K562 (cell line): ENCODE measurements around the gene CDT1. TPM values are rescaled to one million over a fixed set of nuclear protein-coding genes. Genes with fewer than 3 reads are reported as not detected.

Source experiments
- ELF4 ChIP-seq: fragments of 450-650 bp; formaldehyde crosslinking; IDR thresholded peaks from 2 replicates; pipeline ENCODE4 v1.4.0; 2022; ENCODE audit warnings: missing genetic modification characterization
- RAD51 ChIP-seq: fragments of 450-650 bp; IDR thresholded peaks from 2 replicates; pipeline ENCODE4 v1.7.1; 2016; ENCODE audit warnings: low read depth, mild to moderate bottlenecking, borderline replicate concordance
- RBM25 ChIP-seq: fragments of 200-400 bp; formaldehyde crosslinking; IDR thresholded peaks from 2 replicates; pipeline ENCODE4 v1.6.1; 2018; ENCODE audit warnings: low read length, low read depth, moderate library complexity; ENCODE audit not compliant: severe bottlenecking
- TRIM28 ChIP-seq: fragments of 450-650 bp; IDR thresholded peaks from 2 replicates; pipeline ENCODE4 v1.6.1; 2017
- WHSC1 ChIP-seq: IDR thresholded peaks from one replicate; pipeline ENCODE4 v1.6.1; 2012; ENCODE audit warnings: low read length, control low read depth, inconsistent platforms
- ZNF76 ChIP-seq: fragments of 250-450 bp; sonication (Bioruptor Pico); IDR thresholded peaks from 2 replicates; pipeline ENCODE4 v1.4.0; 2020; ENCODE audit warnings: mild to moderate bottlenecking, moderate library complexity, borderline replicate concordance
- polyA plus RNA-seq, 8 experiments: library from polyadenylated mRNA; depleted of rRNA in 4 of 8; stranded (reverse) in 5 of 8; unstranded in 3 of 8; fragments of >200 nt; fragmentation: Nextera tagmentation in 2 of 8; fragmentation: Illumina TruSeq in 1 of 8; extraction: Ambion mirVana in 2 of 8; extraction: Trizol in 1 of 8; gene quantifications; 2 replicates each; pipeline versions ENCODE4 v1.2.1 to v1.2.3, GENCODE V29; 2011 to 2014; ENCODE audit warnings: inconsistent platforms in 1 of 8, missing spikeins in 1 of 8
- total RNA-seq, 7 experiments: library from RNA; depleted of rRNA in 6 of 7; stranded (reverse); fragments of >200 nt in 6 of 7; fragmentation: Illumina TruSeq in 2 of 7; extraction: Trizol in 2 of 7; gene quantifications; 2 replicates each; pipeline versions ENCODE4 v1.2.1 to v1.2.3, GENCODE V29; 2011 to 2021; ENCODE audit warnings: low replicate concordance in 1 of 7
- TF ChIP-seq, protein P1 (sequence below): fragments of 450-650 bp; IDR thresholded peaks from 2 replicates; pipeline ENCODE4 v1.6.1; 2016; ENCODE audit warnings: mild to moderate bottlenecking, moderate library complexity
- TF ChIP-seq, protein P2 (sequence below): fragments of 250-450 bp; sonication (Bioruptor Pico); IDR thresholded peaks from 2 replicates; pipeline ENCODE4 v1.9.0; 2021; ENCODE audit warnings: mild to moderate bottlenecking, inconsistent platforms
- TF ChIP-seq, protein P3 (sequence below): sonication (generic); formaldehyde crosslinking; IDR thresholded peaks from 2 replicates; pipeline ENCODE4 v1.8.0; 2022; ENCODE audit warnings: mild to moderate bottlenecking, missing genetic modification reagents
- TF ChIP-seq, protein P4 (sequence below): sonication (generic); formaldehyde crosslinking; IDR thresholded peaks from 2 replicates; pipeline ENCODE4 v1.8.1; 2023; ENCODE audit warnings: mild to moderate bottlenecking, missing genetic modification reagents

The CDT1 gene
- total and polyA plus RNA-seq, 9 of the 15 experiments (the other 6 are each of a cell fraction or from before 2014, with no cell fraction given) = 0.92 to 178 (median 14.2) TPM

DNA sequence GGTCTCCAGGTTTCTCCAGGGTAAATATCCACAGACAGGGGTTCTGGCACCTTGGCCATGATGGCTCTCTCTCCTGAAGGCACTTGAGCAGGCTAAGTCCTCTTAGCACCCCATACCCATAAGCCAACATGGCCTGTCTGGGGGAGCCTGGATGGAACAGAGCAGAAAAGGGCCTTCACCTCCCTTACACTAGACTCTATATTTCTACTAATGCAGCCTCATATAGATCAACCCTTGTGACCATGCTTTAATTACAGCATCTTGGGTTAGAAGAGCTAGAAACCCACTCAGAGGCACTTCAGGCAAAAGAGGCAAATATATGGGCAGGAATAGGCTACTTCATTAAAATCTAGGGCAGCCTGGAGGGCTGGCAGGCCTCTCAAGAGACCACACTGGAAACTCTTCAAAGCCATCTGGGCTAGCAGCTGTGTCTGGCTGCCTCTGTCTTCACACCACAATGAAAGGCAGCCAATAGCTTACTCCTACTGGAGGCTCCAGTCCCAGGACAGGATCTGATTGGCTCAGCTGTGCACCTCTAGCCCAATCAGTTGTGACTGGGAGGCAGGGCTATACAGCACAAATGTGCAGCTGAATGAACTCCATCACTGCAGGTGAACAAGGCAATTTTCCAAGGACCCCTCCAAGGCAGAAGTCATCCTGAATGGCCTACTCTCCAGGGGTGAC is 4.7 kb upstream of the CDT1 start (continued):
- TF ChIP-seq TRIM28 (no peak), RBM25 (peak; percentile 36), ELF4 (CRISPR knock-in tag) (no peak), WHSC1 (no peak), RAD51 (no peak), ZNF76 (CRISPR knock-in tag) (no peak)
- TF ChIP-seq, protein P1, sequence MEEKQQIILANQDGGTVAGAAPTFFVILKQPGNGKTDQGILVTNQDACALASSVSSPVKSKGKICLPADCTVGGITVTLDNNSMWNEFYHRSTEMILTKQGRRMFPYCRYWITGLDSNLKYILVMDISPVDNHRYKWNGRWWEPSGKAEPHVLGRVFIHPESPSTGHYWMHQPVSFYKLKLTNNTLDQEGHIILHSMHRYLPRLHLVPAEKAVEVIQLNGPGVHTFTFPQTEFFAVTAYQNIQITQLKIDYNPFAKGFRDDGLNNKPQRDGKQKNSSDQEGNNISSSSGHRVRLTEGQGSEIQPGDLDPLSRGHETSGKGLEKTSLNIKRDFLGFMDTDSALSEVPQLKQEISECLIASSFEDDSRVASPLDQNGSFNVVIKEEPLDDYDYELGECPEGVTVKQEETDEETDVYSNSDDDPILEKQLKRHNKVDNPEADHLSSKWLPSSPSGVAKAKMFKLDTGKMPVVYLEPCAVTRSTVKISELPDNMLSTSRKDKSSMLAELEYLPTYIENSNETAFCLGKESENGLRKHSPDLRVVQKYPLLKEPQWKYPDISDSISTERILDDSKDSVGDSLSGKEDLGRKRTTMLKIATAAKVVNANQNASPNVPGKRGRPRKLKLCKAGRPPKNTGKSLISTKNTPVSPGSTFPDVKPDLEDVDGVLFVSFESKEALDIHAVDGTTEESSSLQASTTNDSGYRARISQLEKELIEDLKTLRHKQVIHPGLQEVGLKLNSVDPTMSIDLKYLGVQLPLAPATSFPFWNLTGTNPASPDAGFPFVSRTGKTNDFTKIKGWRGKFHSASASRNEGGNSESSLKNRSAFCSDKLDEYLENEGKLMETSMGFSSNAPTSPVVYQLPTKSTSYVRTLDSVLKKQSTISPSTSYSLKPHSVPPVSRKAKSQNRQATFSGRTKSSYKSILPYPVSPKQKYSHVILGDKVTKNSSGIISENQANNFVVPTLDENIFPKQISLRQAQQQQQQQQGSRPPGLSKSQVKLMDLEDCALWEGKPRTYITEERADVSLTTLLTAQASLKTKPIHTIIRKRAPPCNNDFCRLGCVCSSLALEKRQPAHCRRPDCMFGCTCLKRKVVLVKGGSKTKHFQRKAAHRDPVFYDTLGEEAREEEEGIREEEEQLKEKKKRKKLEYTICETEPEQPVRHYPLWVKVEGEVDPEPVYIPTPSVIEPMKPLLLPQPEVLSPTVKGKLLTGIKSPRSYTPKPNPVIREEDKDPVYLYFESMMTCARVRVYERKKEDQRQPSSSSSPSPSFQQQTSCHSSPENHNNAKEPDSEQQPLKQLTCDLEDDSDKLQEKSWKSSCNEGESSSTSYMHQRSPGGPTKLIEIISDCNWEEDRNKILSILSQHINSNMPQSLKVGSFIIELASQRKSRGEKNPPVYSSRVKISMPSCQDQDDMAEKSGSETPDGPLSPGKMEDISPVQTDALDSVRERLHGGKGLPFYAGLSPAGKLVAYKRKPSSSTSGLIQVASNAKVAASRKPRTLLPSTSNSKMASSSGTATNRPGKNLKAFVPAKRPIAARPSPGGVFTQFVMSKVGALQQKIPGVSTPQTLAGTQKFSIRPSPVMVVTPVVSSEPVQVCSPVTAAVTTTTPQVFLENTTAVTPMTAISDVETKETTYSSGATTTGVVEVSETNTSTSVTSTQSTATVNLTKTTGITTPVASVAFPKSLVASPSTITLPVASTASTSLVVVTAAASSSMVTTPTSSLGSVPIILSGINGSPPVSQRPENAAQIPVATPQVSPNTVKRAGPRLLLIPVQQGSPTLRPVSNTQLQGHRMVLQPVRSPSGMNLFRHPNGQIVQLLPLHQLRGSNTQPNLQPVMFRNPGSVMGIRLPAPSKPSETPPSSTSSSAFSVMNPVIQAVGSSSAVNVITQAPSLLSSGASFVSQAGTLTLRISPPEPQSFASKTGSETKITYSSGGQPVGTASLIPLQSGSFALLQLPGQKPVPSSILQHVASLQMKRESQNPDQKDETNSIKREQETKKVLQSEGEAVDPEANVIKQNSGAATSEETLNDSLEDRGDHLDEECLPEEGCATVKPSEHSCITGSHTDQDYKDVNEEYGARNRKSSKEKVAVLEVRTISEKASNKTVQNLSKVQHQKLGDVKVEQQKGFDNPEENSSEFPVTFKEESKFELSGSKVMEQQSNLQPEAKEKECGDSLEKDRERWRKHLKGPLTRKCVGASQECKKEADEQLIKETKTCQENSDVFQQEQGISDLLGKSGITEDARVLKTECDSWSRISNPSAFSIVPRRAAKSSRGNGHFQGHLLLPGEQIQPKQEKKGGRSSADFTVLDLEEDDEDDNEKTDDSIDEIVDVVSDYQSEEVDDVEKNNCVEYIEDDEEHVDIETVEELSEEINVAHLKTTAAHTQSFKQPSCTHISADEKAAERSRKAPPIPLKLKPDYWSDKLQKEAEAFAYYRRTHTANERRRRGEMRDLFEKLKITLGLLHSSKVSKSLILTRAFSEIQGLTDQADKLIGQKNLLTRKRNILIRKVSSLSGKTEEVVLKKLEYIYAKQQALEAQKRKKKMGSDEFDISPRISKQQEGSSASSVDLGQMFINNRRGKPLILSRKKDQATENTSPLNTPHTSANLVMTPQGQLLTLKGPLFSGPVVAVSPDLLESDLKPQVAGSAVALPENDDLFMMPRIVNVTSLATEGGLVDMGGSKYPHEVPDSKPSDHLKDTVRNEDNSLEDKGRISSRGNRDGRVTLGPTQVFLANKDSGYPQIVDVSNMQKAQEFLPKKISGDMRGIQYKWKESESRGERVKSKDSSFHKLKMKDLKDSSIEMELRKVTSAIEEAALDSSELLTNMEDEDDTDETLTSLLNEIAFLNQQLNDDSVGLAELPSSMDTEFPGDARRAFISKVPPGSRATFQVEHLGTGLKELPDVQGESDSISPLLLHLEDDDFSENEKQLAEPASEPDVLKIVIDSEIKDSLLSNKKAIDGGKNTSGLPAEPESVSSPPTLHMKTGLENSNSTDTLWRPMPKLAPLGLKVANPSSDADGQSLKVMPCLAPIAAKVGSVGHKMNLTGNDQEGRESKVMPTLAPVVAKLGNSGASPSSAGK = peak; percentile 71
- TF ChIP-seq, protein P2, sequence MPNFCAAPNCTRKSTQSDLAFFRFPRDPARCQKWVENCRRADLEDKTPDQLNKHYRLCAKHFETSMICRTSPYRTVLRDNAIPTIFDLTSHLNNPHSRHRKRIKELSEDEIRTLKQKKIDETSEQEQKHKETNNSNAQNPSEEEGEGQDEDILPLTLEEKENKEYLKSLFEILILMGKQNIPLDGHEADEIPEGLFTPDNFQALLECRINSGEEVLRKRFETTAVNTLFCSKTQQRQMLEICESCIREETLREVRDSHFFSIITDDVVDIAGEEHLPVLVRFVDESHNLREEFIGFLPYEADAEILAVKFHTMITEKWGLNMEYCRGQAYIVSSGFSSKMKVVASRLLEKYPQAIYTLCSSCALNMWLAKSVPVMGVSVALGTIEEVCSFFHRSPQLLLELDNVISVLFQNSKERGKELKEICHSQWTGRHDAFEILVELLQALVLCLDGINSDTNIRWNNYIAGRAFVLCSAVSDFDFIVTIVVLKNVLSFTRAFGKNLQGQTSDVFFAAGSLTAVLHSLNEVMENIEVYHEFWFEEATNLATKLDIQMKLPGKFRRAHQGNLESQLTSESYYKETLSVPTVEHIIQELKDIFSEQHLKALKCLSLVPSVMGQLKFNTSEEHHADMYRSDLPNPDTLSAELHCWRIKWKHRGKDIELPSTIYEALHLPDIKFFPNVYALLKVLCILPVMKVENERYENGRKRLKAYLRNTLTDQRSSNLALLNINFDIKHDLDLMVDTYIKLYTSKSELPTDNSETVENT = no peak
- TF ChIP-seq, protein P3, sequence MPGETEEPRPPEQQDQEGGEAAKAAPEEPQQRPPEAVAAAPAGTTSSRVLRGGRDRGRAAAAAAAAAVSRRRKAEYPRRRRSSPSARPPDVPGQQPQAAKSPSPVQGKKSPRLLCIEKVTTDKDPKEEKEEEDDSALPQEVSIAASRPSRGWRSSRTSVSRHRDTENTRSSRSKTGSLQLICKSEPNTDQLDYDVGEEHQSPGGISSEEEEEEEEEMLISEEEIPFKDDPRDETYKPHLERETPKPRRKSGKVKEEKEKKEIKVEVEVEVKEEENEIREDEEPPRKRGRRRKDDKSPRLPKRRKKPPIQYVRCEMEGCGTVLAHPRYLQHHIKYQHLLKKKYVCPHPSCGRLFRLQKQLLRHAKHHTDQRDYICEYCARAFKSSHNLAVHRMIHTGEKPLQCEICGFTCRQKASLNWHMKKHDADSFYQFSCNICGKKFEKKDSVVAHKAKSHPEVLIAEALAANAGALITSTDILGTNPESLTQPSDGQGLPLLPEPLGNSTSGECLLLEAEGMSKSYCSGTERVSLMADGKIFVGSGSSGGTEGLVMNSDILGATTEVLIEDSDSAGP (CRISPR knock-in tag) = no peak
- TF ChIP-seq, protein P4, sequence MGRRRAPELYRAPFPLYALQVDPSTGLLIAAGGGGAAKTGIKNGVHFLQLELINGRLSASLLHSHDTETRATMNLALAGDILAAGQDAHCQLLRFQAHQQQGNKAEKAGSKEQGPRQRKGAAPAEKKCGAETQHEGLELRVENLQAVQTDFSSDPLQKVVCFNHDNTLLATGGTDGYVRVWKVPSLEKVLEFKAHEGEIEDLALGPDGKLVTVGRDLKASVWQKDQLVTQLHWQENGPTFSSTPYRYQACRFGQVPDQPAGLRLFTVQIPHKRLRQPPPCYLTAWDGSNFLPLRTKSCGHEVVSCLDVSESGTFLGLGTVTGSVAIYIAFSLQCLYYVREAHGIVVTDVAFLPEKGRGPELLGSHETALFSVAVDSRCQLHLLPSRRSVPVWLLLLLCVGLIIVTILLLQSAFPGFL (CRISPR knock-in tag) = no peak
